ENCODE results near the gene DTX4.

DNA sequence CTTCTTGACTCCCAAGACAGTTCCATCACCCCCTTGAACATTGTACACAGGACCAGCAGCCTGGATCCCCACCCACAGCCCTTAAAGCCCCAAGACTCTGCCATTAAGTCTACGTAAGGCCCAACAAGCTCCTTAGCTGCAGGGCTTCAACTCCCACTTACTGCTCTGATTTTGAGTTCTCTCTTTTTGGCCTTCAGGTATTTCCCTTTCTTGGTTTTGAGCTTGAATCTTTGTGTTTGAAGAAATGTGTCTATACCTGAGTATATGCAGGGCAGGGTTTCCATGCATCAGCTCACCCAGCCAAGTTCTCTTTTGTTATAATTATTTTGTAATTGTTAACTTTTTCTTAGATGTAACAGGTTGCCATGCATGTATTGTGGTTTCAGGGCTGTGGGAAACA lies 51.2 kb downstream of the DTX4 start:
- no peak for TF ChIP-seq POLR2A (IDR thresholded peaks at IDR 0.05)
- TF ChIP-seq, protein P1, sequence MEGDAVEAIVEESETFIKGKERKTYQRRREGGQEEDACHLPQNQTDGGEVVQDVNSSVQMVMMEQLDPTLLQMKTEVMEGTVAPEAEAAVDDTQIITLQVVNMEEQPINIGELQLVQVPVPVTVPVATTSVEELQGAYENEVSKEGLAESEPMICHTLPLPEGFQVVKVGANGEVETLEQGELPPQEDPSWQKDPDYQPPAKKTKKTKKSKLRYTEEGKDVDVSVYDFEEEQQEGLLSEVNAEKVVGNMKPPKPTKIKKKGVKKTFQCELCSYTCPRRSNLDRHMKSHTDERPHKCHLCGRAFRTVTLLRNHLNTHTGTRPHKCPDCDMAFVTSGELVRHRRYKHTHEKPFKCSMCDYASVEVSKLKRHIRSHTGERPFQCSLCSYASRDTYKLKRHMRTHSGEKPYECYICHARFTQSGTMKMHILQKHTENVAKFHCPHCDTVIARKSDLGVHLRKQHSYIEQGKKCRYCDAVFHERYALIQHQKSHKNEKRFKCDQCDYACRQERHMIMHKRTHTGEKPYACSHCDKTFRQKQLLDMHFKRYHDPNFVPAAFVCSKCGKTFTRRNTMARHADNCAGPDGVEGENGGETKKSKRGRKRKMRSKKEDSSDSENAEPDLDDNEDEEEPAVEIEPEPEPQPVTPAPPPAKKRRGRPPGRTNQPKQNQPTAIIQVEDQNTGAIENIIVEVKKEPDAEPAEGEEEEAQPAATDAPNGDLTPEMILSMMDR (IDR thresholded peaks at IDR 0.05 in 4 of 5, conservative IDR thresholded peaks at IDR 0.05 in 1 of 5), result no peak
